ENCODE data around the gene HIVEP1.

DNA sequence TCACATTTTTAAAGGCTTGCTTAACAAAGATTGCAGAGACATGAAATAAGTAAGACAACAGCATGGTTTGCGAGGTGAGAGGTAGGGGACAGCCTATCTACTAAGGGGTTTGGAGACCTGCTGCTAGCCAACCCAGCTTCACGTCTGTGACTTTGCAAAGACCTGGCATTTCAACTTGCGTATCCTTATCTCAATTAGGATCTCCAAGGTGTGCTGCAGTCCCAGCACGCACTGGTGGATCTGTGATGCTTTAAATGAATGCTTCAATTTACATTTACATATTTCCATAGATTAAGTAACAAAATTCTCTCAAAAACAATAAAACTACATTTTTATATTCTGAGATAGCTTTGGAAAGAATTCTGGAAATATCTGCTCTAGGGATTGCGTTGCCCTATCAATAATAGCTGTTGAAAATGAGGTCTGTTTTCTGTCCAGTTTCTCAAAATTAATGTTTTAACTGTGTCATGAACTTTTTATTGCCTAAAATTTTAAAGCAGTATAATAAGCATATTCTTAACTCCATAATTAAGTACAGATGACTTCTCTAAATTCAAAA, 153.7 kb downstream of the HIVEP1 start:
- TF ChIP-seq, protein P1, sequence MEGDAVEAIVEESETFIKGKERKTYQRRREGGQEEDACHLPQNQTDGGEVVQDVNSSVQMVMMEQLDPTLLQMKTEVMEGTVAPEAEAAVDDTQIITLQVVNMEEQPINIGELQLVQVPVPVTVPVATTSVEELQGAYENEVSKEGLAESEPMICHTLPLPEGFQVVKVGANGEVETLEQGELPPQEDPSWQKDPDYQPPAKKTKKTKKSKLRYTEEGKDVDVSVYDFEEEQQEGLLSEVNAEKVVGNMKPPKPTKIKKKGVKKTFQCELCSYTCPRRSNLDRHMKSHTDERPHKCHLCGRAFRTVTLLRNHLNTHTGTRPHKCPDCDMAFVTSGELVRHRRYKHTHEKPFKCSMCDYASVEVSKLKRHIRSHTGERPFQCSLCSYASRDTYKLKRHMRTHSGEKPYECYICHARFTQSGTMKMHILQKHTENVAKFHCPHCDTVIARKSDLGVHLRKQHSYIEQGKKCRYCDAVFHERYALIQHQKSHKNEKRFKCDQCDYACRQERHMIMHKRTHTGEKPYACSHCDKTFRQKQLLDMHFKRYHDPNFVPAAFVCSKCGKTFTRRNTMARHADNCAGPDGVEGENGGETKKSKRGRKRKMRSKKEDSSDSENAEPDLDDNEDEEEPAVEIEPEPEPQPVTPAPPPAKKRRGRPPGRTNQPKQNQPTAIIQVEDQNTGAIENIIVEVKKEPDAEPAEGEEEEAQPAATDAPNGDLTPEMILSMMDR (IDR thresholded peaks at IDR 0.05): no peak
- no peak for TF ChIP-seq POLR2A (IDR thresholded peaks at IDR 0.05)

Data from right lobe of liver (tissue), 4 donors.